Activated CD8-positive, alpha-beta T cell treated with anti-CD3 and anti-CD28 coated beads for 36 hours (primary cell): ENCODE measurements around the gene L3MBTL4. TPM values are rescaled to one million over a fixed set of nuclear protein-coding genes. Genes with fewer than 3 reads are reported as not detected.

Experiments used
- ATAC-seq: fragments of 200-7000 bp; cut with Tn5 transposase; one replicate; pipeline ENCODE4 v1.10.0; 2021; ENCODE audit warnings: mild to moderate bottlenecking, moderate library complexity
- CTCF ChIA-PET: fragments of 350-600 bp; sonication (Branson Sonifier 250); formaldehyde crosslinking; loops from one replicate; lab custom pipeline; 2021; ENCODE audit warnings: antibody characterized with exemption; lab: Charles Lee
- POLR2A ChIA-PET: fragments of 350-600 bp; sonication (Branson Sonifier 250); formaldehyde crosslinking; loops from one replicate; lab custom pipeline; 2021; ENCODE audit warnings: antibody characterized with exemption; lab: Charles Lee
- DNase-seq: peaks from one replicate; pipeline ENCODE4 v3.0.0-alpha.2; 2020
- H3K27ac Mint-ChIP-seq: one replicate; pipeline ENCODE4 v1.8.0; 2021; ENCODE audit warnings: mild to moderate bottlenecking, mixed read lengths
- H3K27me3 Mint-ChIP-seq: one replicate; pipeline ENCODE4 v1.8.0; 2021; ENCODE audit warnings: mixed read lengths
- H3K36me3 Mint-ChIP-seq: one replicate; pipeline ENCODE4 v1.8.0; 2021; ENCODE audit warnings: low read depth, mixed read lengths
- H3K4me1 Mint-ChIP-seq: one replicate; pipeline ENCODE4 v1.8.0; 2021; ENCODE audit warnings: low read depth, mixed read lengths
- H3K4me3 Mint-ChIP-seq: one replicate; pipeline ENCODE4 v1.8.0; 2021; ENCODE audit warnings: mild to moderate bottlenecking, moderate library complexity, mixed read lengths
- H3K9me3 Mint-ChIP-seq: one replicate; pipeline ENCODE4 v1.8.0; 2021; ENCODE audit warnings: mixed read lengths
- intact Hi-C: fragments of 100-400 bp; cut with micrococcal nuclease; formaldehyde crosslinking; loops from one replicate; pipeline ENCODE4 v1.10.0; 2022
- total RNA-seq, 2 experiments: library from RNA; stranded (reverse); gene quantifications; one replicate each; pipeline ENCODE4 v1.2.3, GENCODE V29; 2021
- TF ChIP-seq, protein P1 (sequence below): fragments of 200-600 bp; IDR thresholded peaks from one replicate; pipeline ENCODE4 v1.8.0; 2022; ENCODE audit warnings: antibody characterized with exemption, mild to moderate bottlenecking

The L3MBTL4 gene
- total RNA-seq, 2 experiments from 2014 or later = not detected

GRCh38 chr18:6323319-6323889 is 91.3 kb downstream of the L3MBTL4 start:
- Mint-ChIP-seq H3K4me1 (no peaks in the 10 kb centered on the region), H3K27me3 (no peaks in the 10 kb centered on the region), H3K9me3 (peaks cover 29% of the 10 kb centered on the region), H3K36me3 (no peaks in the 10 kb centered on the region), H3K27ac (no peak overlapping the region), H3K4me3 (no peak overlapping the region)
- ATAC-seq (no peak), DNase-seq (no peak)
- POLR2A ChIA-PET = no interaction called here
- CTCF ChIA-PET = no interaction called here
- intact Hi-C loops = no loop called here
- TF ChIP-seq, protein P1, sequence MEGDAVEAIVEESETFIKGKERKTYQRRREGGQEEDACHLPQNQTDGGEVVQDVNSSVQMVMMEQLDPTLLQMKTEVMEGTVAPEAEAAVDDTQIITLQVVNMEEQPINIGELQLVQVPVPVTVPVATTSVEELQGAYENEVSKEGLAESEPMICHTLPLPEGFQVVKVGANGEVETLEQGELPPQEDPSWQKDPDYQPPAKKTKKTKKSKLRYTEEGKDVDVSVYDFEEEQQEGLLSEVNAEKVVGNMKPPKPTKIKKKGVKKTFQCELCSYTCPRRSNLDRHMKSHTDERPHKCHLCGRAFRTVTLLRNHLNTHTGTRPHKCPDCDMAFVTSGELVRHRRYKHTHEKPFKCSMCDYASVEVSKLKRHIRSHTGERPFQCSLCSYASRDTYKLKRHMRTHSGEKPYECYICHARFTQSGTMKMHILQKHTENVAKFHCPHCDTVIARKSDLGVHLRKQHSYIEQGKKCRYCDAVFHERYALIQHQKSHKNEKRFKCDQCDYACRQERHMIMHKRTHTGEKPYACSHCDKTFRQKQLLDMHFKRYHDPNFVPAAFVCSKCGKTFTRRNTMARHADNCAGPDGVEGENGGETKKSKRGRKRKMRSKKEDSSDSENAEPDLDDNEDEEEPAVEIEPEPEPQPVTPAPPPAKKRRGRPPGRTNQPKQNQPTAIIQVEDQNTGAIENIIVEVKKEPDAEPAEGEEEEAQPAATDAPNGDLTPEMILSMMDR = no peak

GRCh38 chr18:6315517-6316331 is 99.0 kb downstream of the L3MBTL4 start:
- no peak overlapping the region for H3K4me3 Mint-ChIP-seq
- H3K9me3 Mint-ChIP-seq = peaks cover 9% of the 10 kb centered on the region
- intact Hi-C loops = no loop called here
- DNase-seq (no peak), ATAC-seq (no peak)
- H3K27ac Mint-ChIP-seq = no peak overlapping the region
- TF ChIP-seq, protein P1 = no peak
- POLR2A ChIA-PET = no interaction called here
- no peaks in the 10 kb centered on the region for H3K27me3 Mint-ChIP-seq
- no peaks in the 10 kb centered on the region for H3K36me3 Mint-ChIP-seq
- CTCF ChIA-PET = no interaction called here
- H3K4me1 Mint-ChIP-seq = no peaks in the 10 kb centered on the region

- no peak for ATAC-seq
- POLR2A ChIA-PET = no interaction called here
These were observed 101.3 kb downstream of the L3MBTL4 start for GRCh38 chr18:6313415-6313814.

GRCh38 chr18:6311456-6312215 is 103.1 kb downstream of the L3MBTL4 start:
- ATAC-seq (no peak), DNase-seq (no peak)
- H3K9me3 Mint-ChIP-seq = peaks cover 7% of the 10 kb centered on the region
- POLR2A ChIA-PET = no interaction called here
- TF ChIP-seq, protein P1 = no peak
- no peaks in the 10 kb centered on the region for H3K4me1 Mint-ChIP-seq
- CTCF ChIA-PET = no interaction called here
- H3K4me3 Mint-ChIP-seq = no peak overlapping the region
- H3K27me3 Mint-ChIP-seq = no peaks in the 10 kb centered on the region
- no peaks in the 10 kb centered on the region for H3K36me3 Mint-ChIP-seq
- no peak overlapping the region for H3K27ac Mint-ChIP-seq
- intact Hi-C loops = no loop called here

More at GRCh38 chr18:6313415-6313814, 101.3 kb downstream of the L3MBTL4 start:
- CTCF ChIA-PET = no interaction called here
- Mint-ChIP-seq H3K4me3 (no peak overlapping the region), H3K4me1 (no peaks in the 10 kb centered on the region), H3K27me3 (no peaks in the 10 kb centered on the region), H3K36me3 (no peaks in the 10 kb centered on the region), H3K27ac (no peak overlapping the region), H3K9me3 (peaks cover 10% of the 10 kb centered on the region)
- TF ChIP-seq, protein P1 = no peak
- DNase-seq = no peak
- intact Hi-C loops = no loop called here

GRCh38 chr18:6310714-6311113 is 104.0 kb downstream of the L3MBTL4 start:
- no peaks in the 10 kb centered on the region for H3K36me3 Mint-ChIP-seq
- ChIA-PET CTCF (no interaction called here), POLR2A (no interaction called here)
- H3K27me3 Mint-ChIP-seq = no peaks in the 10 kb centered on the region
- ATAC-seq = no peak
- peaks cover 7% of the 10 kb centered on the region for H3K9me3 Mint-ChIP-seq
- no peaks in the 10 kb centered on the region for H3K4me1 Mint-ChIP-seq
- no peak overlapping the region for H3K27ac Mint-ChIP-seq
- DNase-seq = no peak
- intact Hi-C loops = no loop called here
- TF ChIP-seq, protein P1 = no peak
- H3K4me3 Mint-ChIP-seq = no peak overlapping the region
